Measurements from ENCODE around the gene HIBCH. TPM values are rescaled to one million over a fixed set of nuclear protein-coding genes. Genes with fewer than 3 reads are reported as not detected.

Gene HIBCH
- total and polyA plus RNA-seq, 9 of the 15 experiments (the other 6 are each of a cell fraction or from before 2014, with no cell fraction given) = 17.0 to 65.4 (median 28.3) TPM

- Histone ChIP-seq H3K9me1 (ENCODE audit: control insufficient read depth, insufficient read depth, low read length) (no peaks in the 10 kb centered on the region), H3K4me3 (no peak overlapping the region), H3K36me3 (ENCODE audit: control insufficient read depth, insufficient read depth, low read length) (peaks cover 43% of the 10 kb centered on the region), H3K4me1 (replicated peaks in 1 of 2; ENCODE audit: control insufficient read depth in 2 of 2, insufficient read depth in 2 of 2, low read length in 2 of 2) (no peaks in the 10 kb centered on the region; a peak in 2 of 5 replicates), H3K79me2 (ENCODE audit: control insufficient read depth, insufficient read depth, low read length) (peaks cover 9% of the 10 kb centered on the region), H3K9me3 (replicated peaks; ENCODE audit: control insufficient read depth, insufficient read depth, low read depth, low read length) (no peaks in the 10 kb centered on the region), H2AFZ (ENCODE audit: low read depth, low read length) (no peak overlapping the region), H3K27ac (ENCODE audit: extremely low read depth, low read depth, low read length) (no peak overlapping the region), H3K27me3 (ENCODE audit: control insufficient read depth in 2 of 2, insufficient read depth in 2 of 2, low read length in 2 of 2) (no peaks in the 10 kb centered on the region), H4K20me1 (replicated peaks; ENCODE audit: control insufficient read depth, insufficient read depth, low read length) (no peaks in the 10 kb centered on the region), H3K4me2 (ENCODE audit: insufficient read depth, low read length) (no peak overlapping the region), H3K9ac (ENCODE audit: insufficient read depth in 1 of 2, low read depth in 2 of 2, low read length in 2 of 2) (no peak overlapping the region)
- no TSS peak for BruUV-seq (replicated peaks)
- DNase-seq (ENCODE audit: extremely low read depth in 1 of 4, low spot score in 3 of 4) (no peak), ATAC-seq (peak; percentile 56), FAIRE-seq (no peak)
- ChIA-PET POLR2A (interaction anchor here (0.7 kb wide), 1 partner anchor 12 kb away, joined by 3 read pairs; no protein-coding TSS in a partner anchor), CTCF (ENCODE audit: low intra/inter-chr PET ratio) (no interaction called here)
- 25% methylated on average over 4 of the region's 4 CpGs for WGBS (ENCODE audit: insufficient coverage, low coverage, missing lambda C conversion rate)
- in situ Hi-C loops (cut with MboI) (no loop called here), intact Hi-C loops (cut with micrococcal nuclease) (no loop called here)
- TF ChIP-seq ATF6 (CRISPR knock-in tag; IDR thresholded peaks at IDR 0.05) (no peak), GTF2E2 (tag; IDR thresholded peaks at IDR 0.05) (no peak), PBX2 (CRISPR knock-in tag; IDR thresholded peaks at IDR 0.05; ENCODE audit: low read depth) (no peak), PBX2 (tag; conservative IDR thresholded peaks at IDR 0.05; ENCODE audit: low read depth) (peak; percentile 35; the same call in 1 of the 2 replicates), CEBPG (CRISPR knock-in tag; IDR thresholded peaks at IDR 0.05) (no peak), CEBPG (tag; conservative IDR thresholded peaks at IDR 0.05 in 1 of 2, IDR thresholded peaks at IDR 0.05 in 1 of 2) (peak; percentile 42 to 64), ARID1B (IDR thresholded peaks at IDR 0.05) (0 out of 2 replicates have a peak, but pooled peaks have one; percentile 18), CEBPB (tag; IDR thresholded peaks at IDR 0.05) (peak; percentile 88), JUND (IDR thresholded peaks at IDR 0.05; ENCODE audit: borderline replicate concordance, low read depth, low read length) (no peak), JUND (tag; IDR thresholded peaks at IDR 0.05; ENCODE audit: borderline replicate concordance, low read depth, low read length) (0 out of 3 replicates have a peak, but pooled peaks have one; percentile 24), ZNF384 (IDR thresholded peaks at IDR 0.05; ENCODE audit: low read depth, low read length) (peak; percentile 32; the same call in 1 of the 2 replicates), ATF7 (IDR thresholded peaks at IDR 0.05) (0 out of 2 replicates have a peak, but pooled peaks have one; percentile 31), SIN3B (IDR thresholded peaks at IDR 0.05; ENCODE audit: low read depth) (no peak), VEZF1 (CRISPR knock-in tag; IDR thresholded peaks at IDR 0.05) (peak; percentile 31; the same call in 1 of the 2 replicates), MEIS2 (IDR thresholded peaks at IDR 0.05; ENCODE audit: partially characterized antibody) (peak; percentile 81), RCOR1 (IDR thresholded peaks at IDR 0.05; ENCODE audit: borderline replicate concordance in 1 of 2, low read depth in 2 of 2, low read length in 2 of 2) (peak in 1 of 2 experiments; percentile 40; a peak in 1 of 4 replicates)
Observed at GRCh38 chr2:190205657-190206056, 114.0 kb downstream of the HIBCH start.

All from K562 (cell line).